Transverse colon (tissue), 3 donors: ENCODE results near the gene CLCA1.

Experiments
- POLR2A ChIP-seq: fragments of 450-650 bp; IDR thresholded peaks from one replicate; pipeline ENCODE4 v1.6.1; 2016; ENCODE audit warnings: antibody characterized with exemption, mild to moderate bottlenecking, moderate library complexity
- TF ChIP-seq, protein P1 (sequence below), 5 experiments: fragments of 200-600 bp in 3 of 5; fragments of 450-650 bp in 2 of 5; sonication (generic) in 3 of 5; IDR thresholded peaks; 1 replicate in 2 of 5; 2 replicates in 3 of 5; pipeline ENCODE4 v1.5.1; 2016 to 2017; ENCODE audit warnings: antibody characterized with exemption in 5 of 5, inconsistent platforms in 3 of 5, mild to moderate bottlenecking in 2 of 5, moderate library complexity in 1 of 5

DNA sequence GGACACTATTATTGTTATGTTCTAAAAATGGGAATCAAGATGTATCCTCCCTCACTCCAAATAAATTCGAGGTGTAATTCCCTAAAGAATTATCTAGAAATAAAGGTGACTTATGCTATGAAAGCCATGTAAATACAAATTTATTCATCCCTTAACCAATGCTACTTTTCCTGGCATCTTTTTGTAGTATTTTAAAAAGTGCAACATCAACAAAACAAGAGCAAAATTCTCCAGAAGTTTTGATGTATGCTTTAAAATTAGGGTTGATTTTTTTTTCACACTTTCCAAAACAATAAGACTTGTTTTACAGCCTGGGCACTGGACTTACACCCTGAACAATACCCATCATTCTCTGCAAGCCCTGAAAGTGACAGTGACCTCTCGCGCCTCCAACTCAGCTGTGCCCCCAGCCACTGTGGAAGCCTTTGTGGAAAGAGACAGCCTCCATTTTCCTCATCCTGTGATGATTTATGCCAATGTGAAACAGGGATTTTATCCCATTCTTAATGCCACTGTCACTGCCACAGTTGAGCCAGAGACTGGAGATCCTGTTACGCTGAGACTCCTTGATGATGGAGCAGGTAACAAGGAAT lies 21.4 kb upstream of the CLCA1 start:
- TF ChIP-seq, protein P1, sequence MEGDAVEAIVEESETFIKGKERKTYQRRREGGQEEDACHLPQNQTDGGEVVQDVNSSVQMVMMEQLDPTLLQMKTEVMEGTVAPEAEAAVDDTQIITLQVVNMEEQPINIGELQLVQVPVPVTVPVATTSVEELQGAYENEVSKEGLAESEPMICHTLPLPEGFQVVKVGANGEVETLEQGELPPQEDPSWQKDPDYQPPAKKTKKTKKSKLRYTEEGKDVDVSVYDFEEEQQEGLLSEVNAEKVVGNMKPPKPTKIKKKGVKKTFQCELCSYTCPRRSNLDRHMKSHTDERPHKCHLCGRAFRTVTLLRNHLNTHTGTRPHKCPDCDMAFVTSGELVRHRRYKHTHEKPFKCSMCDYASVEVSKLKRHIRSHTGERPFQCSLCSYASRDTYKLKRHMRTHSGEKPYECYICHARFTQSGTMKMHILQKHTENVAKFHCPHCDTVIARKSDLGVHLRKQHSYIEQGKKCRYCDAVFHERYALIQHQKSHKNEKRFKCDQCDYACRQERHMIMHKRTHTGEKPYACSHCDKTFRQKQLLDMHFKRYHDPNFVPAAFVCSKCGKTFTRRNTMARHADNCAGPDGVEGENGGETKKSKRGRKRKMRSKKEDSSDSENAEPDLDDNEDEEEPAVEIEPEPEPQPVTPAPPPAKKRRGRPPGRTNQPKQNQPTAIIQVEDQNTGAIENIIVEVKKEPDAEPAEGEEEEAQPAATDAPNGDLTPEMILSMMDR (IDR thresholded peaks at IDR 0.05): no peak
- no peak for TF ChIP-seq POLR2A
